Peyer's patch (tissue), 4 donors: ENCODE measurements around the gene ATP2B2. TPM values are rescaled to one million over a fixed set of nuclear protein-coding genes. Genes with fewer than 3 reads are reported as not detected.

Experiments
- DNase-seq, 3 donors: peaks; one replicate each; pipeline ENCODE4 v3.0.0-alpha.2; 2017 to 2019
- H3K27ac ChIP-seq, 4 donors: fragments of 200-600 bp; sonication (generic); one replicate each; pipeline ENCODE4 v1.5.1; 2016 to 2019
- H3K27me3 ChIP-seq, 2 donors: fragments of 200-600 bp; sonication (generic); one replicate each; pipeline ENCODE4 v1.5.1; 2019
- H3K36me3 ChIP-seq, 3 donors: fragments of 200-600 bp; sonication (generic); one replicate each; pipeline ENCODE4 v1.5.1; 2016 to 2019
- H3K4me1 ChIP-seq, 4 donors: fragments of 200-600 bp; sonication (generic); one replicate each; pipeline ENCODE4 v1.5.1; 2016 to 2019
- H3K4me3 ChIP-seq, 4 donors: fragments of 200-600 bp; sonication (generic); 1 replicate in 3 of 4; 2 replicates in 1 of 4; pipeline ENCODE4 v1.5.1; 2016 to 2019; ENCODE audit warnings: mild to moderate bottlenecking in 1 of 4
- H3K9me3 ChIP-seq, 4 donors: fragments of 200-600 bp; sonication (generic); one replicate each; pipeline ENCODE4 v1.5.1; 2016 to 2019; ENCODE audit warnings: mild to moderate bottlenecking in 1 of 4
- CTCF ChIP-seq, 6 experiments: fragments of 450-650 bp in 4 of 6; fragments of 200-600 bp in 2 of 6; sonication (generic) in 1 of 6; IDR thresholded peaks; one replicate each; pipeline ENCODE4 v1.5.1; 2017 to 2019; ENCODE audit warnings: antibody characterized with exemption in 6 of 6, mild to moderate bottlenecking in 3 of 6, moderate library complexity in 1 of 6
- POLR2A ChIP-seq, 2 donors: fragments of 450-650 bp; IDR thresholded peaks; one replicate each; pipeline ENCODE4 v1.5.1; 2017; ENCODE audit warnings: antibody characterized with exemption in 2 of 2, mild to moderate bottlenecking in 2 of 2, moderate library complexity in 2 of 2
- total RNA-seq, 4 donors: library from RNA; depleted of rRNA; stranded (reverse); fragments of >200 nt; gene quantifications; one replicate each; pipeline ENCODE4 v1.1.0, GENCODE V29; 2016

Gene ATP2B2
- total RNA-seq, 4 donors from 2014 or later: not detected

- Histone ChIP-seq H3K4me3 (no peak overlapping the region), H3K27me3 (no peaks in the 10 kb centered on the region), H3K9me3 (no peaks in the 10 kb centered on the region), H3K27ac (no peak overlapping the region), H3K4me1 (no peaks in the 10 kb centered on the region), H3K36me3 (no peaks in the 10 kb centered on the region)
- TF ChIP-seq POLR2A (IDR thresholded peaks at IDR 0.05): no peak
- no peak for TF ChIP-seq CTCF (IDR thresholded peaks at IDR 0.05)
- DNase-seq: peak in 1 of 3 donors; percentile 5
Measured at GRCh38 chr3:10435850-10436249, 69.5 kb downstream of the ATP2B2 start.

- Histone ChIP-seq H3K4me3 (no peak overlapping the region), H3K36me3 (no peaks in the 10 kb centered on the region), H3K9me3 (no peaks in the 10 kb centered on the region), H3K4me1 (no peaks in the 10 kb centered on the region), H3K27me3 (no peaks in the 10 kb centered on the region), H3K27ac (no peak overlapping the region)
- no peak for DNase-seq
- TF ChIP-seq CTCF (IDR thresholded peaks at IDR 0.05): no peak
- TF ChIP-seq POLR2A (IDR thresholded peaks at IDR 0.05): no peak
Measured at GRCh38 chr3:10434938-10435336, 70.4 kb downstream of the ATP2B2 start.

GRCh38 chr3:10434144-10434937 lies 71.0 kb downstream of the ATP2B2 start:
- TF ChIP-seq POLR2A (IDR thresholded peaks at IDR 0.05) (no peak), CTCF (IDR thresholded peaks at IDR 0.05) (no peak)
- no peak for DNase-seq
- no peak overlapping the region for H3K27ac ChIP-seq
- H3K4me3 ChIP-seq: no peak overlapping the region
- H3K4me1 ChIP-seq: no peaks in the 10 kb centered on the region
- H3K27me3 ChIP-seq: no peaks in the 10 kb centered on the region
- H3K36me3 ChIP-seq: no peaks in the 10 kb centered on the region
- H3K9me3 ChIP-seq: no peaks in the 10 kb centered on the region

GRCh38 chr3:10432931-10433330 lies 72.5 kb downstream of the ATP2B2 start:
- TF ChIP-seq CTCF (IDR thresholded peaks at IDR 0.05) (no peak), POLR2A (IDR thresholded peaks at IDR 0.05) (no peak)
- no peak for DNase-seq

GRCh38 chr3:10432156-10432845 lies 73.1 kb downstream of the ATP2B2 start:
- H3K36me3 ChIP-seq: no peaks in the 10 kb centered on the region
- H3K27me3 ChIP-seq: no peaks in the 10 kb centered on the region
- H3K4me1 ChIP-seq: no peaks in the 10 kb centered on the region
- no peak overlapping the region for H3K27ac ChIP-seq
- no peak overlapping the region for H3K4me3 ChIP-seq
- H3K9me3 ChIP-seq: no peaks in the 10 kb centered on the region
- no peak for TF ChIP-seq POLR2A (IDR thresholded peaks at IDR 0.05)
- TF ChIP-seq CTCF (IDR thresholded peaks at IDR 0.05): no peak
- peak in 1 of 3 donors; percentile 32 for DNase-seq

More at GRCh38 chr3:10432931-10433330, 72.5 kb downstream of the ATP2B2 start:
- H3K4me1 ChIP-seq: no peaks in the 10 kb centered on the region
- H3K27ac ChIP-seq: no peak overlapping the region
- H3K9me3 ChIP-seq: no peaks in the 10 kb centered on the region
- no peaks in the 10 kb centered on the region for H3K36me3 ChIP-seq
- H3K27me3 ChIP-seq: no peaks in the 10 kb centered on the region
- H3K4me3 ChIP-seq: no peak overlapping the region
